ENCODE measurements around the gene KLHL3. TPM values are rescaled to one million over a fixed set of nuclear protein-coding genes. Genes with fewer than 3 reads are reported as not detected.

KLHL3 gene
- total and polyA plus RNA-seq, 9 of the 15 experiments (the other 6 are each of a cell fraction or from before 2014, with no cell fraction given) = under 0.01 to 1.5 (median 0.22) TPM

GRCh38 chr5:137754188-137754960 lies 18.5 kb upstream of the KLHL3 start, which contains the start of gene HNRNPA0 (continued):
- TF ChIP-seq SRF (CRISPR knock-in tag; IDR thresholded peaks at IDR 0.05) (peak in 1 of 2 experiments; percentile 74; a peak in 2 of 4 replicates), ZBTB40 (IDR thresholded peaks at IDR 0.05) (peak; percentile 91), ZBTB40 (CRISPR knock-in tag; IDR thresholded peaks at IDR 0.05) (no peak), ZNF696 (CRISPR knock-in tag; conservative IDR thresholded peaks at IDR 0.05) (no peak), ZNF175 (CRISPR knock-in tag; IDR thresholded peaks at IDR 0.05; ENCODE audit: low read depth) (no peak; the same call in none of the 2 replicates), SREBF2 (CRISPR knock-in tag; IDR thresholded peaks at IDR 0.05) (no peak), EHMT2 (IDR thresholded peaks at IDR 0.05) (0 out of 2 replicates have a peak, but pooled peaks have one; percentile 20), POLR2H (tag; IDR thresholded peaks at IDR 0.05; ENCODE audit: low read depth) (peak; percentile 94), ZNF217 (CRISPR knock-in tag; IDR thresholded peaks at IDR 0.05) (no peak), HNRNPK (IDR thresholded peaks at IDR 0.05; ENCODE audit: low read depth, low read length, poor library complexity, severe bottlenecking) (peak; percentile 70), SLC30A9 (CRISPR knock-in tag; IDR thresholded peaks at IDR 0.05) (no peak), SIN3A (IDR thresholded peaks at IDR 0.05; ENCODE audit: borderline replicate concordance in 2 of 2, control insufficient read depth in 1 of 2, low read depth in 2 of 2, low read length in 2 of 2) (no peak; a peak in 1 of 4 replicates), CBX5 (IDR thresholded peaks at IDR 0.05; ENCODE audit: borderline replicate concordance, low read depth) (no peak), GATAD2A (IDR thresholded peaks at IDR 0.05) (peak; percentile 39), WHSC1 (IDR thresholded peaks at IDR 0.05; ENCODE audit: low read length) (no peak), ELF2 (CRISPR knock-in tag; IDR thresholded peaks at IDR 0.05) (no peak)
- TF ChIP-seq, protein P1, sequence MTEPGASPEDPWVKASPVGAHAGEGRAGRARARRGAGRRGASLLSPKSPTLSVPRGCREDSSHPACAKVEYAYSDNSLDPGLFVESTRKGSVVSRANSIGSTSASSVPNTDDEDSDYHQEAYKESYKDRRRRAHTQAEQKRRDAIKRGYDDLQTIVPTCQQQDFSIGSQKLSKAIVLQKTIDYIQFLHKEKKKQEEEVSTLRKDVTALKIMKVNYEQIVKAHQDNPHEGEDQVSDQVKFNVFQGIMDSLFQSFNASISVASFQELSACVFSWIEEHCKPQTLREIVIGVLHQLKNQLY (CRISPR knock-in tag; conservative IDR thresholded peaks at IDR 0.05) = no peak
- TF ChIP-seq, protein P2, sequence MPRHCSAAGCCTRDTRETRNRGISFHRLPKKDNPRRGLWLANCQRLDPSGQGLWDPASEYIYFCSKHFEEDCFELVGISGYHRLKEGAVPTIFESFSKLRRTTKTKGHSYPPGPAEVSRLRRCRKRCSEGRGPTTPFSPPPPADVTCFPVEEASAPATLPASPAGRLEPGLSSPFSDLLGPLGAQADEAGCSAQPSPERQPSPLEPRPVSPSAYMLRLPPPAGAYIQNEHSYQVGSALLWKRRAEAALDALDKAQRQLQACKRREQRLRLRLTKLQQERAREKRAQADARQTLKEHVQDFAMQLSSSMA (CRISPR knock-in tag; IDR thresholded peaks at IDR 0.05) = no peak
